Ramos (cell line): Measurements from ENCODE around the gene LAMC2.
"Not testable (repeated sequence)": the region's sequence is repeated elsewhere in the genome, so short reads cannot be mapped to it uniquely, and the experiment has no call there.

Experiments
- in situ Hi-C: fragments of 300-500 bp; cut with MboI; formaldehyde crosslinking; loops from one replicate; pipeline ENCODE4 v1.14.3; 2022; ENCODE audit warnings: low sequenced_read_pairs; ENCODE audit not compliant: unreplicated experiment

Gene LAMC2

DNA sequence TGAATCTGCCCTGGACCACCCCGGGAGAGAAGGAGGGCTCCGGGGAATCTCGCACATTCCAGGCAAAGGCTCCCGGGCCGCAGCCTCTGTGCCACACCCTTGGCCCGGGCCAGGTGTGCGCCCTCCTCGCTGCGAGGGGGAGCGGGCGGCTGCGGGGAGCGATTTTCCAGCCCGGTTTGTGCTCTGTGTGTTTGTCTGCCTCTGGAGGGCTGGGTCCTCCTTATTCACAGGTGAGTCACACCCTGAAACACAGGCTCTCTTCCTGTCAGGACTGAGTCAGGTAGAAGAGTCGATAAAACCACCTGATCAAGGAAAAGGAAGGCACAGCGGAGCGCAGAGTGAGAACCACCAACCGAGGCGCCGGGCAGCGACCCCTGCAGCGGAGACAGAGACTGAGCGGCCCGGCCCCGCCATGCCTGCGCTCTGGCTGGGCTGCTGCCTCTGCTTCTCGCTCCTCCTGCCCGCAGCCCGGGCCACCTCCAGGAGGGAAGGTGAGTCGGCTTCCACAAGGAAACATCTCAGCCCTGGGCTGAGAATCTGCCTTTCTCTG is at the start of gene LAMC2:
TSS of gene LAMC2 (plus strand) at position 324 of the 550 bp plus-strand sequence. CDS start at position 413, 89 bp downstream.
- in situ Hi-C loops: no loop called here

DNA sequence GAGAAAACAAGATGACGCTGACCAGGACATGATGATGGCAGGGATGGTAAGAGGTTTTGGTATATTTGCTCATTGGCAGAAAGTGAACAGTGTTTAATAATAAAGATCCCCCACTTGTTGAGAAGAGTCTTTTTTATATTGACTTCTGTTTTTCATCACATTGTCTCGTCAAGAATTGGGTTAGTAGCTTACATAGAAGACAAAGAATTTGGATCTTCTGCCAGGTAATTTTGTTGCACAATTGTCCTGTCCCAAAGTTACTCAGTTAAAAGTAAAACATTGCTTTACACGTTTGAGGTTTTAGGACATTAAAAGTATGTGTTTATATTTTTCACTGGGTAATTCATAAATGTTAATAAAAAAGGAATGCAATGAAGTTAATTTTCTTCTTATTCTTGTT is 48.3 kb upstream of the LAMC2 start:
- in situ Hi-C loops: no loop called here

DNA sequence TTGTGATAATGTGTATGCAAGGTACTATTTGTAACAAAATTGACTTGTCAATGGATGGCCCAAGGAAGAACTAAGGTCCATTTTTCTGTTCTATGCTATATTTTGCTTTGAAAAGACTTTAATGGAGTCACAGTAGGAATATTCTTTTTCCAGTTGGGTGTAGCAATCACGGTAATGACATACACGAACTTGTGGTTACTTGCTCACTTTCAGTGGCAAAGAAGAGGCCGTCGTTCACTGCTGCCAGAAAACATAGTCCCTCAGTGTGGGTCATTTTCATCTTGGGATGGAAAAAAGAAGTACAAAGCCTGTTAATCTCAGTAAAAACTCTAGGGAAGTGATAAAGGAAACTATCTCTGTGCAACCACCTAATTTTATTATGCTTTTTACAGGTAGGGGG is 47.8 kb upstream of the LAMC2 start:
- in situ Hi-C loops: no loop called here

DNA sequence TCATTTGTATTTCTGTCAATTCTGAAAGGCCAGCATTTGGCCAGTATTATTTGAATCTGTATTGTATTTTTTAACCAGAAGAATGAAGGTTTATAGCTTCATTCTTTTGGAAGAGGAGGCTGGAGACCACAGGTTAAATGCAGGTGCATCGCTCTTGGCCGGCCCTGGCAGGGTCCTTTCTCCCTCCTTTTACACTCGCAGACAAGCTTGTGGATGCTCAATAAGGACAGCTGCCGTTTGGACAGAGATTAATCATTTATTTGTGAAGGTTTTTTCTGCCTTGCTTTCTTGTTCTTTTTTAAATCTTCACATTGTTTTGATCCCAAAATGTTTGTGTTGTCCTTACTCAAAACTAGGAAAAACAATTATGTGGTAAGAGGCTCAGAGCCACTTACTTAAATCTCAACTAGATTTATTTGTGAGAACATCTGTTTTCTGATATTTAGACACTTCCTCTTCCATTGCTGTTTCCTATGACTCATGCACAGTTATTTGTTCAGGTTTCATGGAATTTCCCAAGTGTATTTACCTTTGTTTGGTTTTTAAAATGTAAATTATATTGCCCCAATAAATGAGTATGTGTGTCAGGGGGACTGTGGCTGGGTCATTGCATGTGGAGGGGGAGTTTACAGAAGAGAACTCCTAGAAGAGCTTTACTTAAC is 46.7 kb upstream of the LAMC2 start:
- in situ Hi-C loops: no loop called here

DNA sequence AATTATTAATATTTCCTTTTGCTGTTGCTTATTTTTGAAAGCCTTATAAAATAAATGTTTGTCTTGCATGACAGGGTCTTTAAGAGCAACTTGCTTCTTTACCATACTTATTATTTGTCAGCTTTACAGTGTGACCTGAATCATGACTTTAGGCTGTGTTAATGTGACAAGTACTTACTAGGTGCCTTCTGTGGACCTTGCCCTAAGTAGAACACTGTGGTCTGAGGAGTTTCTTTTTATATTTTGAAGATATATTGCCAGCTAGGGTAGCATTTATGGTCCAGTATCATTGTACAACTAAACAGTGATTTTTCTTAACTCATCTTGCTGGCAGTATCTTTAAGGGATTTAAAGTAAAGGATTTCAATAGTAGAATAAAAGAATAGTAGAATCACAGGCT is 45.4 kb upstream of the LAMC2 start:
- in situ Hi-C loops: no loop called here

DNA sequence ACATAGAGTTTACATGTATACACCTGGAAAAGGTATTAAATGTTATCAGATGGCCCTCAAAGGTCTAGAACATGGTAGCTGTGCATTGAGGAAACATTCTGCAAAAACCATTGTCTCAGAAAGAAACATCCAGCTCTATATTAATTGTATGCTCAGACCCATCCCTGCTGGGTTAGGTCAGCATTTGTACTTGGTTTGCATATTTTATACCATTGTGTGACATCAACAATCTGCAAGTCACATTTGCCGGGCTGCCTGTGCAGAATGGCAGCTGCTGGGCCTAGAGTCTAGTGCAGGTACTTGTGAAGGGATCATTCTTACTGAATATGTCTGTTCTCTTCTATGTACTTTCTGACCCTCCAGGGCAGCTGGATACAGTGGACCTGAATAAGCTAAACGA is 43.9 kb upstream of the LAMC2 start:
- in situ Hi-C loops: no loop called here

DNA sequence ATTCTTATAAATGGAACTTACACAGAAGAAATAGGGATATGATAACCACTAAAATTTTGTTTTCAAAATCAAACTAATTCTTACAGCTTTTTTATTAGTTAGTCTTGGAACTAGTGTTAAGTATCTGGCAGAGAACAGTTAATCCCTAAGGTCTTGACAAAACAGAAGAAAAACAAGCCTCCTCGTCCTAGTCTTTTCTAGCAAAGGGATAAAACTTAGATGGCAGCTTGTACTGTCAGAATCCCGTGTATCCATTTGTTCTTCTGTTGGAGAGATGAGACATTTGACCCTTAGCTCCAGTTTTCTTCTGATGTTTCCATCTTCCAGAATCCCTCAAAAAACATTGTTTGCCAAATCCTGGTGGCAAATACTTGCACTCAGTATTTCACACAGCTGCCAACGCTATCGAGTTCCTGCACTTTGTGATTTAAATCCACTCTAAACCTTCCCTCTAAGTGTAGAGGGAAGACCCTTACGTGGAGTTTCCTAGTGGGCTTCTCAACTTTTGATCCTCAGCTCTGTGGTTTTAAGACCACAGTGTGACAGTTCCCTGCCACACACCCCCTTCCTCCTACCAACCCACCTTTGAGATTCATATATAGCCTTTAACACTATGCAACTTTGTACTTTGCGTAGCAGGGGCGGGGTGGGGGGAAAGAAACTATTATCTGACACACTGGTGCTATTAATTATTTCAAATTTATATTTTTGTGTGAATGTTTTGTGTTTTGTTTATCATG is 42.3 kb upstream of the LAMC2 start:
- in situ Hi-C loops: no loop called here

DNA sequence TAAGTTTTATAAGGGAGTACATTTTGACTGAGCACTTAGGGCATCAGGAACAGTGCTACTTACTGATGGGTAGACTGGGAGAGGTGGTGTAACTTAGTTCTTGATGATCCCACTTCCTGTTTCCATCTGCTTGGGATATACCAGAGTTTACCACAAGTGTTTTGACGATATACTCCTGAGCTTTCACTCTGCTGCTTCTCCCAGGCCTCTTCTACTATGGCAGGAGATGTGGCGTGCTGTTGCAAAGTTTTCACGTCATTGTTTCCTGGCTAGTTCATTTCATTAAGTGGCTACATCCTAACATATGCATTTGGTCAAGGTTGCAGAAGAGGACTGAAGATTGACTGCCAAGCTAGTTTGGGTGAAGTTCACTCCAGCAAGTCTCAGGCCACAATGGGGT is 41.3 kb upstream of the LAMC2 start:
- in situ Hi-C loops: no loop called here

DNA sequence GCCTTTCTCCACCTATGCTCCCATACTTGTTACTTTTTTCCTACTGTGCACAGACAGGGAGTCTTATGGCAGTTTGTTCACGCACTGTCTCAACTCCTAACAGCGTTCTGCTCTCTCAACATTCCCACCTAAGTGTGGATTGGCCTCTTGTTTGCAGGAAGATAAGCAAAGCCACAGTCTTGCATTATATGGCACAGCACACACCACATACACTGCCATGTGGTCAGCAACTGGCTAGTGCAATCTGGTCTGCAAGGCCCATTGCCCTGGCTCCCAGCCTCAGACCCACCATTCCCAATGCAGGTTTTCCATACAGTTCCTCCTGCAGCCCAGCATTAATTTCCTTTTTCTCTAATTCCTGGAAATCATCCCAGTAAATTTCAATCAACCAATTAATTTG is 38.3 kb upstream of the LAMC2 start:
- in situ Hi-C loops: no loop called here

DNA sequence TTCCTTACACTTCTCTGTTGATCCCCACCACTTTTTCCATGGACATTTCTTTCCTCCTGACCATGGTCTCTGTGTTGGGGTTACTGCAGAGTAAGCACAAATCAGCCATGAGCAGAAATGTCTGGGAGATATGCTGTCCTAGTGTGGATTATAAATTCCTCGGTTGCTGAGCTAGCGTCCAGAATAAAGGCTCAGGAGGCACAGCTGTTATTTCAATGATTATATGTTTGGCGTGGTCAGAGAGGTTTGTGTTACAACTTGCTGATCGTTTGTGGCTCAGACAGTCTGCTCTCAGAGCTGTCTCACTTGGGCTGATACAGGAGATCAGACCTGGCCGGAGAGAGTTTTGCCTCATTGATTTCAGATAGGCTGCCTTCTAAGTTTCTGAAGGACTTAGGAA is 37.5 kb upstream of the LAMC2 start:
- in situ Hi-C loops: no loop called here

DNA sequence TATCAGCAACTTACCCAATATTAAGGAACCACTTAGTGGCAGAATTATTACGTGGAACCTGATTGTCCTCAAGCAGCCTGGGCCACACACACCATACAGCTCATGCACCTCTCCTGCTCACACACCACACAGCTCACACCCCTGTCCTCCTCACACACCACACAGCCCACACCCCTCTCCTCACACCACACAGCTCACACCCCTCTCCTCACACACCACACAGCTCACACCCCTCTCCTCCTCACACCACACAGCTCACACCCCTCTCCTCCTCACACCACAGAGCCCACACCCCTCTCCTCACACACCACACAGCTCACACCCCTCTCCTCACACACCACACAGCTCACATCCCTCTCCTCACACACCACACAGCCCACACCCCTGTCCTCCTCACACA is 36.8 kb upstream of the LAMC2 start:
- in situ Hi-C loops: no loop called here

DNA sequence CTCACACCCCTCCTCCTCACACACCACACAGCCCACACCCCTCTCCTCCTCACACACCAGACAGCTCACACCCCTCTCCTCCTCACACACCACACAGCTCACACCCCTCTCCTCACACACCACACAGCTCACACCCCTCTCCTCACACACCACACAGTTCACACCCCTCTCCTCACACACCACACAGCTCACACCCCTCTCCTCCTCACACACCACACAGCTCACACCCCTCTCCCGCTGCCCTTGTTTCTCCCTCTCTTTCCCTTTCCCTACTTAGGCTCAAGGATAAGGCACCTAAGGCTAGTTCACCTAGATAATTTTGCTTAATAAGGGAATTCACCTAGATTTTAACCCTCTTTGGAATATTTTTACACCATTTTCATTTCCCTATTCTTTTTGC is 36.0 kb upstream of the LAMC2 start:
- in situ Hi-C loops: not testable (repeated sequence)

DNA sequence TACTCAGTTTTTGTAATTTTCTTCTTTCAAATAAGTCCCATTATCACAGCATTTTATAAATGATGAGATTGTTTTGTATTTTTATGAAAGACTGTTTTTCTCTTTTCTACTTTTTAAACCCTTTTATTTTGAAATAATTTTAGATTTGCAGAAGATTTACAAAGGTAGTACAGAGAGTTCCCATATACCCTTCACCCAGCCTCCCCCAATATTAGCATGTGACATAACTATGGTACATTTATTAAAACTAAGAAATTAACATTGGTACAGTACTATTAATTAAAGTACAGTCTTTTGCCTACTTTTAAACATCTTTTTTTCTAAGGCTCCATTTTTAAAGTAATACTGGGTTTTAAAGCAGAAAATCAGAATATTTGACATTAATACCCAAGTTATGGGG is 35.6 kb upstream of the LAMC2 start:
- in situ Hi-C loops: no loop called here

DNA sequence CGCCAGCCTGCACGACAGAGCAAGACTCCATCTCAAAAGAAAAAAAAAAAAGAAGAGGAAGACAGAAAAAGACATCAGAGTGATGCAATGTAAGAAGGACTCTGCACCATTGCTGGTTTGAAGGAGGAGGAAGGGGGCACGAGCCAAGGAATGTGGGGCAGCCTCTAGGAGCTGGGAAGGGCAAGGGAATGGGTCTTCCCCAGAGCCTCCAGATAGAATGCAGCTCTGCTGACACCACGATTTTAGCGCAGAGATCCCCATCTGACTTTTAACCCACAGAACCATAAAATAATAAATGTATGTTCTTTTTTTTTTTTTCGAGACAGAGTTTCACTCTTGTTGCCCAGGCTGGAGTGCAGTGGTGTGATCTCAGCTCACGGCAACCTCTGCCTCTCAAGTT is 33.9 kb upstream of the LAMC2 start:
- in situ Hi-C loops: no loop called here

DNA sequence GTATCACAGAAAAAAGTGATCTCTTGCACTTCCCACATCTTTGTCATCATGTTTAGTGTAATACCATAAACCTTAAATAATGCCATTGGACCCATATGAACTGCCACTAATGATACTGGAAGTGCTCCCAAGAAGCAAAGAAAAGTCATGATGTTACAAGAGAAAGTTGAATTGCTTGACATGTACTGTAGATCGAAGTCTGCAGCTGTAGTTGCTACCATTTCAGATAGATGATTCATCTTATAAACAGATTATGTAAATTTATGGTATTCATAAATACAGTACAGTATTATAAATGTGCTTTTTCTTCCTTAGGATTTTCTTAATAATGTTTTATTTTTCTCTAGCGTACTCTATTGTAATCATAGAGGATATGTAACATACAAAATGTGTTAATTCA is 30.1 kb upstream of the LAMC2 start:
- in situ Hi-C loops: no loop called here

DNA sequence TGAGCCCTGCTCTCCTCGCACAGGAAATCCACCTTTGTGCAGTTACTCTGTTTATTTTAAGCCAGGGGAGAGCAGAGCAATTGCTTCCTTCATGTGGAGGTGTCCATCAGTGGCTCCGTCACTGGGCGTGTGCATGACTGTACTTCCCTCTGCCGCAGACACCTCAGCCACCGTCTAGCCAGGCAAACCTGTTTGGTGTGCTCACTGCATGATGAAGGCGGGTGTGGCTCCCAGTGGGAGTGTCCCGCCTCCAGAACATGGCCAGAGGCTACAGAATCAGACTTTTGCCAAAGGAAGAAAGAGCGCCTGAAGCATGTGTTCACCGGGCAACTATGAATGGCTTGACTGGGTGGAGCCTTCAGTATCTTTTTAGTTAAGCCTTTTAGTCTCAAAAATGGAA is 26.1 kb upstream of the LAMC2 start:
- in situ Hi-C loops: no loop called here

DNA sequence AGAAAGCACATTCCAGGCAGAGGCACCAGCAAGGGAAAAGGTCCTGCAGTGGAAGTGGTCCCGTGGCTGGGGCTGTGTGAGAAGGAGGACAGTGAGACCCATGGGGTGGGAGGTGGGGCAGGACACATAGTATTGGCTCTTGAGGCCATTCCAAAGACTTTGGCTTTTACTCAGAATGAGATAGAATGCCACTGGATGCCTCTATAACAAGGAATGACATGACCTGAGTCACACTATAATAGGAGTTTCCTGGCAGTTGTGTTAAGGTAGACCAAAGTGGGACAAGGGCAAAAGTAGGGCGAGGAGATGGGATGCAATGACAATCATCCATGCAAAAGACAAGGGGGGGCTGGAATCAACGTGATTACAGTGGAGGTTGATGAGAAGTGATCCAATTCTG is 24.7 kb upstream of the LAMC2 start:
- in situ Hi-C loops: no loop called here

DNA sequence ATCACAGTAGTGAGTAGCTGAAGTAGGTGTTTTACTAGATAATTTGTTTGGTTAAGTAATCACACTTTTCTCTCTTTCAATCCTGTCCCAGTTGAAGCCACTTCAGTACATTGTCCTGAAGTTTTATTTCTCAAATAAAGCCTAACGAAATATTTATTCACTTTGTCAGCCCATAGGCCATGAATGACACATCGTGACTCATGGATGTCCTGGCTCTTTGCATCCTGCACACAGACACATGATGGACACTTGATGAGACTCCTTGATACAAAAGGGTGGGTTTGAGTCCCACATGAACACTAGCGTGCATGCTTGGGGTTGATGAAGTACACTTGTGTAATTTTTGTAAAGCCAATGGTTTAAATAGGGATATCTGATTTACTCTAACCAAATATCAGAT is 22.7 kb upstream of the LAMC2 start:
- in situ Hi-C loops: no loop called here

DNA sequence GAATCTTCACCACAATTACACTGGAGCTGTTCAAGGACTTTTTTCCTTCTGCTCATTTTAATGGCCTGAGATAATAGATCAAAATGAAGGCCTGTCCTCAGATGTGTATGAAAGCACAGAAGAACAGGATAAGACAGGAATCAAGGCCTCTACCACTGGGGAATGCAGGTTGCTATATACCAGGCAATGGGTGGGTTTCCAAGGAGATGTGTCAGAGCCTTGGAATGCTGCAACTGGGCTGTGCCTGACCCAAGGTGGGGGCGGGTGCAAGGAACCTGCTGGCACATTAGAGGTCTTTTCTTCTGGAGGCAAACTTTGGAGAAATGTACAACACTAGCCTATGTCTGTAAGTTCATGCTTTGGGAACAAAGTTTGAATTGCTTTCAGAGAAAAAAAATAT is 21.7 kb upstream of the LAMC2 start:
- in situ Hi-C loops: no loop called here

DNA sequence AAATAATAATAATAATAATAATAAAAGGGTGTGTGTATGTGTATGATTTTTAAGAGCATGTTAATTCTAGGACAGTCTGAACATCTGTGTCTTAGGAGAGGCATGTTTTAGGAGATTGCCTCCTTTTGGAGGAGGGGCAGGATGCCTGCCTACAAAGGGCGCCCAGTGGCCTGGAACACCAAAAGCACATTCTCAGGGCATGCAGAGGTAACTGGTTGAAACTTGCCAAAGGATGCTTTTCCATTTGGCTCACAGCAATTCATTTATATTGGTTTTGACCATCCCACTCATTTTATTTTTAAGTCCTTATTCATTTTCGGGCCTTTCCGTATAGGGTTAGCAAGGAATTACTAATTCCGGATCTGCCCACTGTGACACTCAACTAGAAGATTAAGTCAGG is 21.1 kb upstream of the LAMC2 start:
- in situ Hi-C loops: no loop called here

DNA sequence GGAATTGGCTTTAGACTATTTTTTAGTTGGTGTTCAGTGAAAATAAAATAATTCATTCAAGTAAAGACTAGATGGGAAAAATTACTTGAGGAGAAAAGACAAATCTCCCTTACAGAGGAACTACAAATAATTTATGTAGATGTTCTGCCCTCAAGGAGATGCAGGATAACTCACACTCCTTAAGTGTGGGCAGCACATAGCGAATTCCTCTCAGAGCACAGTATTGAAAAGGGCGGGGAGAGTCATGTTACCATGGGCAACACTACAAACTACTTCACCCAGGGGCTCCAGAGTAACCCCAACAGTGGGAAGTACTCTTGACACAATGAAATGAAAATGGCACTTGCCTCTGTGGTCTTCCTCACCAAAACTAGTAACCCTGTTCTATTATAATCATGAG is 20.6 kb upstream of the LAMC2 start:
- in situ Hi-C loops: no loop called here

DNA sequence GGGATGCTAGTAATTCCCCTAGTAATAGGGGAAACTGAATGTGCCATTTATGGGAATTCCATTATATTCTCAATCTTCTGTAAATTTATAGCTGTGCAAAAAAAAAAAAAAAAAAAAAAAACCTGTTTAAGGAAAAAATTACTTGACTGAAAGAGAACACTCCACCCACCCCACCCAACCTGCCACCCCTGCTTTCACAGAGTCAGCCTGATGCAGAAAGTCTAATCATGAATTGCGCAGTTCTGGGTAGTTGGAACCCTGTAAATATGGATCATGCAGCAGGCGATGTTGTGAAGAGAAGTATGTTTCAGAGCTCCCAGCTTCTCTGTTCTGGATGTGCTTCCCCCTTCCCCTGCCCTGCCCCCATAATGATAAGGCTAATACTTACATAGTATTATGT is 19.6 kb upstream of the LAMC2 start:
- in situ Hi-C loops: no loop called here
